CD14-positive monocyte (primary cell): Measurements from ENCODE around the gene CNTNAP2. TPM values are rescaled to one million over a fixed set of nuclear protein-coding genes. Genes with fewer than 3 reads are reported as not detected.

ENCODE experiments used
- DNase-seq, 3 donors: peaks; one replicate each; pipeline ENCODE4 v3.0.0-alpha.2; 2011 to 2022
- H2AFZ ChIP-seq: 2 replicates; pipeline ENCODE4 v1.6.0; 2012; ENCODE audit warnings: mild to moderate bottlenecking, low read depth, low read length, inconsistent platforms; ENCODE audit not compliant: insufficient read depth, poor library complexity, severe bottlenecking
- H3K27ac ChIP-seq, 2 donors: 1 replicate in 1 of 2; 2 replicates in 1 of 2; pipeline ENCODE4 v1.5.1; 2012 to 2013; ENCODE audit warnings: low read length in 2 of 2, control low read depth in 1 of 2, inconsistent platforms in 1 of 2, low read depth in 1 of 2, mild to moderate bottlenecking in 1 of 2
- H3K27me3 ChIP-seq, 2 donors: one replicate each; pipeline versions ENCODE4 v1.6.0 to v1.6.1; 2011 to 2013; ENCODE audit warnings: low read length in 2 of 2; ENCODE audit not compliant: control insufficient read depth in 2 of 2, insufficient read depth in 2 of 2
- H3K36me3 ChIP-seq, 2 donors: replicated peaks in 1 of 2; 1 replicate in 1 of 2; 2 replicates in 1 of 2; pipeline versions ENCODE4 v1.5.1 to v1.6.1; 2012 to 2013; ENCODE audit warnings: low read length in 2 of 2, control low read depth in 1 of 2, inconsistent platforms in 1 of 2, mild to moderate bottlenecking in 1 of 2; ENCODE audit not compliant: insufficient read depth in 2 of 2, control insufficient read depth in 1 of 2
- H3K4me1 ChIP-seq, 2 donors: 1 replicate in 1 of 2; 2 replicates in 1 of 2; pipeline versions ENCODE4 v1.5.1 to v1.6.1; 2012 to 2013; ENCODE audit warnings: low read length in 2 of 2, control low read depth in 1 of 2, inconsistent platforms in 1 of 2, mild to moderate bottlenecking in 1 of 2, moderate library complexity in 1 of 2; ENCODE audit not compliant: insufficient read depth in 2 of 2, control insufficient read depth in 1 of 2
- H3K4me2 ChIP-seq: replicated peaks from 2 replicates; pipeline ENCODE3; 2012; ENCODE audit warnings: low read length, moderate library complexity, mild to moderate bottlenecking; ENCODE audit not compliant: poor library complexity, severe bottlenecking; ENCODE audit errors: extremely low read depth
- H3K4me3 ChIP-seq, 3 experiments: fragments of 200-600 bp in 1 of 3; sonication (generic) in 1 of 3; replicated peaks in 1 of 3; 1 replicate in 2 of 3; 2 replicates in 1 of 3; pipeline ENCODE4 v1.5.1; 2011 to 2013; ENCODE audit warnings: low read length in 3 of 3, mild to moderate bottlenecking in 3 of 3, control low read depth in 2 of 3, low read depth in 2 of 3, inconsistent platforms in 1 of 3, moderate library complexity in 1 of 3
- H3K79me2 ChIP-seq: 2 replicates; pipeline ENCODE4 v1.6.0; 2012; ENCODE audit warnings: mild to moderate bottlenecking, control low read depth, inconsistent platforms, low read length, moderate library complexity; ENCODE audit not compliant: insufficient read depth
- H3K9ac ChIP-seq: 2 replicates; pipeline ENCODE4 v1.6.0; 2017; ENCODE audit warnings: low read length, mild to moderate bottlenecking; ENCODE audit not compliant: insufficient read depth, poor library complexity, severe bottlenecking
- H3K9me3 ChIP-seq, 2 donors: replicated peaks in 1 of 2; 1 replicate in 1 of 2; 2 replicates in 1 of 2; pipeline versions ENCODE4 v1.5.1 to v1.6.1; 2012 to 2013; ENCODE audit warnings: low read length in 2 of 2, control low read depth in 1 of 2; ENCODE audit not compliant: control insufficient read depth in 1 of 2, insufficient read depth in 1 of 2
- H4K20me1 ChIP-seq: 2 replicates; pipeline ENCODE4 v1.6.0; 2012; ENCODE audit warnings: mild to moderate bottlenecking, low read length, control low read depth, moderate library complexity; ENCODE audit not compliant: insufficient read depth
- H3K27ac Mint-ChIP-seq, 7 donors: one replicate each; pipeline ENCODE4 v1.8.0; 2020; ENCODE audit warnings: mild to moderate bottlenecking in 7 of 7, mixed read lengths in 7 of 7, moderate library complexity in 6 of 7, inconsistent platforms in 2 of 7
- H3K27me3 Mint-ChIP-seq, 3 donors: one replicate each; pipeline ENCODE4 v1.8.0; 2021 to 2022; ENCODE audit warnings: low read depth in 3 of 3, mild to moderate bottlenecking in 3 of 3, mixed read lengths in 3 of 3, moderate library complexity in 3 of 3, inconsistent platforms in 1 of 3
- H3K36me3 Mint-ChIP-seq, 2 donors: one replicate each; pipeline ENCODE4 v1.8.0; 2020; ENCODE audit warnings: mixed read lengths in 2 of 2, inconsistent platforms in 1 of 2, mild to moderate bottlenecking in 1 of 2
- H3K4me1 Mint-ChIP-seq: one replicate; pipeline ENCODE4 v1.8.0; 2020; ENCODE audit warnings: mild to moderate bottlenecking, mixed read lengths
- H3K4me3 Mint-ChIP-seq, 2 donors: one replicate each; pipeline ENCODE4 v1.8.0; 2020; ENCODE audit warnings: mild to moderate bottlenecking in 2 of 2, mixed read lengths in 2 of 2, moderate library complexity in 1 of 2
- H3K9me3 Mint-ChIP-seq, 7 donors: one replicate each; pipeline ENCODE4 v1.8.0; 2020 to 2022; ENCODE audit warnings: mixed read lengths in 7 of 7, mild to moderate bottlenecking in 6 of 7, moderate library complexity in 6 of 7, inconsistent platforms in 2 of 7
- WGBS: methylation state at CpG from one replicate; pipeline ENCODE4 v1.1.5; 2013; ENCODE audit warnings: missing lambda C conversion rate; ENCODE audit not compliant: insufficient coverage; 5-methylcytosine and 5-hydroxymethylcytosine counted together
- intact Hi-C, 2 donors: fragments of 100-400 bp; cut with micrococcal nuclease; formaldehyde crosslinking; loops; one replicate each; pipeline versions ENCODE4 v1.15.0 to v1.15.1; 2023
- polyA plus RNA-seq, 3 donors: library from polyadenylated mRNA; depleted of rRNA in 1 of 3; unstranded in 2 of 3; stranded (reverse) in 1 of 3; fragments of 300-500 nt in 2 of 3; fragments of >200 nt in 1 of 3; fragmentation: Illumina TruSeq in 2 of 3; gene quantifications; 1 replicate in 2 of 3; 2 replicates in 1 of 3; pipeline ENCODE4 v1.2.3, GENCODE V29; 2012 to 2021
- TF ChIP-seq, protein P1 (sequence below): fragments of 200-600 bp; IDR thresholded peaks from one replicate; pipeline ENCODE4 v1.8.0; 2022; ENCODE audit warnings: antibody characterized with exemption, mild to moderate bottlenecking

Gene CNTNAP2
- polyA plus RNA-seq, 3 donors = 0.01 TPM; not detected in 2

GRCh38 chr7:148290538-148290937, 2173.9 kb downstream of the CNTNAP2 start:
- Mint-ChIP-seq H3K36me3 (no peaks in the 10 kb centered on the region), H3K4me3 (no peak overlapping the region)
- 100% methylated on average over 1 of the region's 3 CpGs for WGBS

GRCh38 chr7:148291799-148292198, 2175.2 kb downstream of the CNTNAP2 start:
- Mint-ChIP-seq H3K36me3 (no peaks in the 10 kb centered on the region), H3K9me3 (peaks cover 0 to 12% (median 7%) of the 10 kb centered on the region in 7 donors), H3K27ac (no peak overlapping the region), H3K4me1 (no peaks in the 10 kb centered on the region), H3K4me3 (no peak overlapping the region), H3K27me3 (peaks cover 0 to 2% (median 0%) of the 10 kb centered on the region in 3 donors)
- H4K20me1 ChIP-seq = no peaks in the 10 kb centered on the region
- intact Hi-C loops = no loop called here
- H3K4me2 ChIP-seq = no peak overlapping the region
- H3K9me3 ChIP-seq = peaks cover 0 to 4% of the 10 kb centered on the region in 2 donors
- H3K4me1 ChIP-seq = no peaks in the 10 kb centered on the region
- DNase-seq = no peak
- H3K9ac ChIP-seq = no peak overlapping the region
- no peak overlapping the region for H3K27ac ChIP-seq
- H3K36me3 ChIP-seq = no peaks in the 10 kb centered on the region
- H3K4me3 ChIP-seq = no peak overlapping the region
- H2AFZ ChIP-seq = no peak overlapping the region
- TF ChIP-seq, protein P1, sequence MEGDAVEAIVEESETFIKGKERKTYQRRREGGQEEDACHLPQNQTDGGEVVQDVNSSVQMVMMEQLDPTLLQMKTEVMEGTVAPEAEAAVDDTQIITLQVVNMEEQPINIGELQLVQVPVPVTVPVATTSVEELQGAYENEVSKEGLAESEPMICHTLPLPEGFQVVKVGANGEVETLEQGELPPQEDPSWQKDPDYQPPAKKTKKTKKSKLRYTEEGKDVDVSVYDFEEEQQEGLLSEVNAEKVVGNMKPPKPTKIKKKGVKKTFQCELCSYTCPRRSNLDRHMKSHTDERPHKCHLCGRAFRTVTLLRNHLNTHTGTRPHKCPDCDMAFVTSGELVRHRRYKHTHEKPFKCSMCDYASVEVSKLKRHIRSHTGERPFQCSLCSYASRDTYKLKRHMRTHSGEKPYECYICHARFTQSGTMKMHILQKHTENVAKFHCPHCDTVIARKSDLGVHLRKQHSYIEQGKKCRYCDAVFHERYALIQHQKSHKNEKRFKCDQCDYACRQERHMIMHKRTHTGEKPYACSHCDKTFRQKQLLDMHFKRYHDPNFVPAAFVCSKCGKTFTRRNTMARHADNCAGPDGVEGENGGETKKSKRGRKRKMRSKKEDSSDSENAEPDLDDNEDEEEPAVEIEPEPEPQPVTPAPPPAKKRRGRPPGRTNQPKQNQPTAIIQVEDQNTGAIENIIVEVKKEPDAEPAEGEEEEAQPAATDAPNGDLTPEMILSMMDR = no peak
- no CpG with 5 or more reads among the region's 1 CpG for WGBS
- no peaks in the 10 kb centered on the region for H3K27me3 ChIP-seq
- H3K79me2 ChIP-seq = no peaks in the 10 kb centered on the region

More at GRCh38 chr7:148290538-148290937, 2173.9 kb downstream of the CNTNAP2 start:
- Histone ChIP-seq H2AFZ (no peak overlapping the region), H3K4me3 (no peak overlapping the region), H3K36me3 (no peaks in the 10 kb centered on the region), H4K20me1 (no peaks in the 10 kb centered on the region), H3K27ac (no peak overlapping the region), H3K9me3 (peaks cover 0 to 4% of the 10 kb centered on the region in 2 donors), H3K4me1 (no peaks in the 10 kb centered on the region), H3K79me2 (no peaks in the 10 kb centered on the region), H3K9ac (no peak overlapping the region), H3K4me2 (no peak overlapping the region), H3K27me3 (no peaks in the 10 kb centered on the region)
- DNase-seq = no peak
- H3K27ac Mint-ChIP-seq = no peak overlapping the region
- H3K27me3 Mint-ChIP-seq = peaks cover 0 to 2% (median 0%) of the 10 kb centered on the region in 3 donors
- intact Hi-C loops = no loop called here
- H3K4me1 Mint-ChIP-seq = no peaks in the 10 kb centered on the region
- peaks cover 0 to 13% (median 7%) of the 10 kb centered on the region in 7 donors for H3K9me3 Mint-ChIP-seq
- TF ChIP-seq, protein P1 = no peak
